Measurements from ENCODE around the gene GPR141.

GPR141 gene

GRCh38 chr7:37765872-37766525, 82.4 kb downstream of the GPR141 start:
- H3K9ac ChIP-seq (ENCODE audit: low read length), result no peak overlapping the region
- no peak overlapping the region for H3K27ac ChIP-seq (ENCODE audit: low read depth, low read length)
- no peak for DNase-seq
- H4K5ac ChIP-seq (ENCODE audit: low read length), result no peak overlapping the region
- no peak overlapping the region for H2BK15ac ChIP-seq (replicated peaks; ENCODE audit: low read depth)
- H3K56ac ChIP-seq (ENCODE audit: low read length), result no peak overlapping the region
- H3K4me3 ChIP-seq (ENCODE audit: low read length), result no peak overlapping the region
- H3K4ac ChIP-seq (ENCODE audit: low read depth, low read length), result no peak overlapping the region
- H3K27me3 ChIP-seq (ENCODE audit: insufficient read depth, low read length, poor library complexity), result no peaks in the 10 kb centered on the region
- no peaks in the 10 kb centered on the region for H3K79me2 ChIP-seq (ENCODE audit: control insufficient read depth, insufficient read depth, low read length)
- H3K4me1 ChIP-seq (ENCODE audit: control insufficient read depth, low read depth, low read length), result no peaks in the 10 kb centered on the region
- no peaks in the 10 kb centered on the region for H3K79me1 ChIP-seq (ENCODE audit: low read length)
- H3K36me3 ChIP-seq (ENCODE audit: control insufficient read depth, insufficient read depth, low read length), result no peaks in the 10 kb centered on the region
- no peak overlapping the region for H3K23ac ChIP-seq (ENCODE audit: low read length)
- no peak overlapping the region for H2BK120ac ChIP-seq (ENCODE audit: low read depth, low read length)
- no peak overlapping the region for H2AK5ac ChIP-seq (ENCODE audit: low read length)
- WGBS (ENCODE audit: extremely low coverage, insufficient coverage, low lambda C conversion rate), result no CpG with 5 or more reads among the region's 6 CpGs
- H3K18ac ChIP-seq (ENCODE audit: low read length), result no peak overlapping the region
- no peak overlapping the region for H4K8ac ChIP-seq (ENCODE audit: low read depth, low read length)
- no peak overlapping the region for H3K4me2 ChIP-seq (ENCODE audit: low read length)
- no peak overlapping the region for H2BK5ac ChIP-seq (ENCODE audit: low read length)

DNA sequence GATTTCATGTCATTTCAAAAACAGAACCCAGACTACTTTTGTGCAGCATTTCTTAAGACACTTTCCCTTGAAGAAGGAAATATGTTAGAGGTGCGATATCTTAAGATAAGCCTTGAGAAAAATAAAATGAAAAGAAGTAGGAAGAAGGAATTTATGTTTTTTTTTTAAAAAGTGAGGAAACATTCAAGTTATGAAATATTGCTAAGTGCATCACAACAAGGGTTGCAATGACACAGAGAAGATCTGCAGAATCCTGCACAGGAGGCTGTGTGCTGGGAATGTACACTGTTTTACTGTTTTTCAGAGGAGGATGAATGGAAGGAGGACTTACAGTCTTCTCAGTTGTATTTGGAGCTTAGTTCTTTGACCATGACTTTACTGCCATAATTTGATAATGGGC, 85.0 kb downstream of the GPR141 start:
- Histone ChIP-seq H4K5ac (ENCODE audit: low read length) (no peak overlapping the region), H3K27ac (ENCODE audit: low read depth, low read length) (no peak overlapping the region), H2AK5ac (ENCODE audit: low read length) (no peak overlapping the region), H2BK5ac (ENCODE audit: low read length) (no peak overlapping the region), H3K23ac (ENCODE audit: low read length) (no peak overlapping the region), H3K79me1 (ENCODE audit: low read length) (no peaks in the 10 kb centered on the region), H3K4me1 (ENCODE audit: control insufficient read depth, low read depth, low read length) (no peaks in the 10 kb centered on the region), H3K18ac (ENCODE audit: low read length) (no peak overlapping the region), H3K4me3 (ENCODE audit: low read length) (no peak overlapping the region), H4K8ac (ENCODE audit: low read depth, low read length) (no peak overlapping the region), H2BK120ac (ENCODE audit: low read depth, low read length) (no peak overlapping the region), H3K79me2 (ENCODE audit: control insufficient read depth, insufficient read depth, low read length) (no peaks in the 10 kb centered on the region), H2BK15ac (replicated peaks; ENCODE audit: low read depth) (no peak overlapping the region), H3K9ac (ENCODE audit: low read length) (no peak overlapping the region), H3K4me2 (ENCODE audit: low read length) (no peak overlapping the region), H3K4ac (ENCODE audit: low read depth, low read length) (no peak overlapping the region), H3K56ac (ENCODE audit: low read length) (no peak overlapping the region), H3K27me3 (ENCODE audit: insufficient read depth, low read length, poor library complexity) (no peaks in the 10 kb centered on the region), H3K36me3 (ENCODE audit: control insufficient read depth, insufficient read depth, low read length) (no peaks in the 10 kb centered on the region)
- no peak for DNase-seq
- WGBS (ENCODE audit: extremely low coverage, insufficient coverage, low lambda C conversion rate), result 100% methylated on average over 1 of the region's 1 CpG

DNA sequence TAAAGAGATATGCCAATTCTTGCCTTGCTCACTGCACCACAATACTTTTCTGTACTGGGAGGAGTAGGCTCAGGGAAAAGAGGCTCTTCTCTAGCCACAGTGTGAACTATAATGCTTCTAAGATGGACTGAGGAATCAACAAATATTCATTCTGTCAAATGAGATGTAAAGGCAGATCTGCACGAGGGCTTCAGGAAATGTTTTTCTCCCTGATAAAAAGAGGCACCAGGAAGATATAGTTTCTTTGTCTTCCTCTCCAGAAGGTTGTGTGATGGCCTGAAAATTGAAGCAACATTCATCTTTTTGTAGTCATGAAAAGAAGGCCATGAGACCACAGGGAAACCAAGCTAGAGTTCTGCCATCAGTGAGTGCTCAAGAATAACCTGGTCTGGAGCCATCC, 85.7 kb downstream of the GPR141 start:
- Histone ChIP-seq H3K4me2 (ENCODE audit: low read length) (no peak overlapping the region), H4K8ac (ENCODE audit: low read depth, low read length) (no peak overlapping the region), H2BK120ac (ENCODE audit: low read depth, low read length) (no peak overlapping the region), H3K36me3 (ENCODE audit: control insufficient read depth, insufficient read depth, low read length) (no peaks in the 10 kb centered on the region), H3K4ac (ENCODE audit: low read depth, low read length) (no peak overlapping the region), H3K27ac (ENCODE audit: low read depth, low read length) (no peak overlapping the region), H3K18ac (ENCODE audit: low read length) (no peak overlapping the region), H2AK5ac (ENCODE audit: low read length) (no peak overlapping the region), H3K79me1 (ENCODE audit: low read length) (no peaks in the 10 kb centered on the region), H2BK15ac (replicated peaks; ENCODE audit: low read depth) (no peak overlapping the region), H3K9ac (ENCODE audit: low read length) (no peak overlapping the region), H3K56ac (ENCODE audit: low read length) (no peak overlapping the region), H3K27me3 (ENCODE audit: insufficient read depth, low read length, poor library complexity) (no peaks in the 10 kb centered on the region), H3K23ac (ENCODE audit: low read length) (no peak overlapping the region), H4K5ac (ENCODE audit: low read length) (no peak overlapping the region), H3K4me1 (ENCODE audit: control insufficient read depth, low read depth, low read length) (no peaks in the 10 kb centered on the region), H3K79me2 (ENCODE audit: control insufficient read depth, insufficient read depth, low read length) (no peaks in the 10 kb centered on the region), H2BK5ac (ENCODE audit: low read length) (no peak overlapping the region), H3K4me3 (ENCODE audit: low read length) (no peak overlapping the region)
- no peak for DNase-seq
- no CpG with 5 or more reads among the region's 1 CpG for WGBS (ENCODE audit: extremely low coverage, insufficient coverage, low lambda C conversion rate)

DNA sequence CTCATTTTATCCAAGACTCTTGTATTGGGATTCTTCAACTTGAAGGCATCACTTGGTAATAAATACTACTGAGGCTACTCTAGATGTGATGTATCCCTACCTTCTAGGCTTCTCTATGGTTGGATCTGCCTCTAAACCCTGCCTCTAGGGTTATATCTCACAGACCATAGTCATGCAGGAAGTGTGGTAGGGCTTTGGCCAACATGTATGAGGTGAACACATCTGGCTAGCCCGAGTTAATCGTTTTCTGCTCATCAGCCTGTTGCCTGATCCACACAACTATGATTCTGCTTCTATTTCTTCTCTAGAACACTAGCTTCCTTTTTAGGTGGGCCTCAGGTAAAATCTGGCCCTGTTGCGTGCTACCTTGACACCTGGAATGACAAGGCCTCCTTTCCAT, 86.2 kb downstream of the GPR141 start:
- Histone ChIP-seq H2BK5ac (ENCODE audit: low read length) (no peak overlapping the region), H3K4me2 (ENCODE audit: low read length) (no peak overlapping the region), H3K4me3 (ENCODE audit: low read length) (no peak overlapping the region), H3K56ac (ENCODE audit: low read length) (no peak overlapping the region), H3K4me1 (ENCODE audit: control insufficient read depth, low read depth, low read length) (no peaks in the 10 kb centered on the region), H4K8ac (ENCODE audit: low read depth, low read length) (no peak overlapping the region), H3K4ac (ENCODE audit: low read depth, low read length) (no peak overlapping the region), H3K27me3 (ENCODE audit: insufficient read depth, low read length, poor library complexity) (no peaks in the 10 kb centered on the region), H3K18ac (ENCODE audit: low read length) (no peak overlapping the region), H3K36me3 (ENCODE audit: control insufficient read depth, insufficient read depth, low read length) (no peaks in the 10 kb centered on the region), H2BK15ac (replicated peaks; ENCODE audit: low read depth) (no peak overlapping the region), H3K27ac (ENCODE audit: low read depth, low read length) (no peak overlapping the region), H2BK120ac (ENCODE audit: low read depth, low read length) (no peak overlapping the region), H4K5ac (ENCODE audit: low read length) (no peak overlapping the region), H2AK5ac (ENCODE audit: low read length) (no peak overlapping the region), H3K79me2 (ENCODE audit: control insufficient read depth, insufficient read depth, low read length) (no peaks in the 10 kb centered on the region), H3K79me1 (ENCODE audit: low read length) (no peaks in the 10 kb centered on the region), H3K23ac (ENCODE audit: low read length) (no peak overlapping the region), H3K9ac (ENCODE audit: low read length) (no peak overlapping the region)
- no CpG with 5 or more reads among the region's 3 CpGs for WGBS (ENCODE audit: extremely low coverage, insufficient coverage, low lambda C conversion rate)
- DNase-seq, result no peak

GRCh38 chr7:37770838-37771237, 87.3 kb downstream of the GPR141 start:
- Histone ChIP-seq H3K27ac (ENCODE audit: low read depth, low read length) (no peak overlapping the region), H4K5ac (ENCODE audit: low read length) (no peak overlapping the region), H2BK15ac (replicated peaks; ENCODE audit: low read depth) (no peak overlapping the region), H3K9ac (ENCODE audit: low read length) (no peak overlapping the region), H3K4ac (ENCODE audit: low read depth, low read length) (no peak overlapping the region), H3K4me1 (ENCODE audit: control insufficient read depth, low read depth, low read length) (no peaks in the 10 kb centered on the region), H2BK120ac (ENCODE audit: low read depth, low read length) (no peak overlapping the region), H3K79me1 (ENCODE audit: low read length) (no peaks in the 10 kb centered on the region), H3K36me3 (ENCODE audit: control insufficient read depth, insufficient read depth, low read length) (no peaks in the 10 kb centered on the region), H3K4me2 (ENCODE audit: low read length) (no peak overlapping the region), H3K56ac (ENCODE audit: low read length) (no peak overlapping the region), H3K79me2 (ENCODE audit: control insufficient read depth, insufficient read depth, low read length) (no peaks in the 10 kb centered on the region), H3K27me3 (ENCODE audit: insufficient read depth, low read length, poor library complexity) (no peaks in the 10 kb centered on the region), H3K4me3 (ENCODE audit: low read length) (no peak overlapping the region), H3K23ac (ENCODE audit: low read length) (no peak overlapping the region), H2BK5ac (ENCODE audit: low read length) (no peak overlapping the region), H2AK5ac (ENCODE audit: low read length) (no peak overlapping the region), H3K18ac (ENCODE audit: low read length) (no peak overlapping the region), H4K8ac (ENCODE audit: low read depth, low read length) (no peak overlapping the region)
- no peak for DNase-seq
- WGBS (ENCODE audit: extremely low coverage, insufficient coverage, low lambda C conversion rate), result no CpG with 5 or more reads among the region's 6 CpGs

DNA sequence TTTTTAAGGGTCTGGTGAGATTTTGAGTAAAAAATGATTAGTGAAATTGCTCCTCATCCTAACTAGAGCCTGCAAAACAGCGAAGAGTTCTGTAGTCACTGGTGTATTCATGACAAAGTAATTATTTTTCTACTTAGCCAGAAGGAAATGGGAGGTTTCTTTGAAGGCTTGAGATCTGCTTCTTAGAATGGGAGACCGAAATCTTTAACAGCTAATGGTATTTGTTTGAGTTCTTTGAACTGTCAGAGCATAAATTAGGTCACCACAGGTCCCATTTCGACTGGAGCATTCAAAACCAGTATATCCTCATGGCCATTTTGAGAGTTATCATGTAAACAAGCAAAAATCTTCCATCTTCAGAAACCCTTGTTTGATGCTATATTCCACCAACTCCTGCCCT, 87.8 kb downstream of the GPR141 start:
- Histone ChIP-seq H3K79me2 (ENCODE audit: control insufficient read depth, insufficient read depth, low read length) (no peaks in the 10 kb centered on the region), H3K23ac (ENCODE audit: low read length) (no peak overlapping the region), H3K27ac (ENCODE audit: low read depth, low read length) (no peak overlapping the region), H3K9ac (ENCODE audit: low read length) (no peak overlapping the region), H3K36me3 (ENCODE audit: control insufficient read depth, insufficient read depth, low read length) (no peaks in the 10 kb centered on the region), H2AK5ac (ENCODE audit: low read length) (no peak overlapping the region), H3K4me2 (ENCODE audit: low read length) (no peak overlapping the region), H2BK5ac (ENCODE audit: low read length) (no peak overlapping the region), H2BK120ac (ENCODE audit: low read depth, low read length) (no peak overlapping the region), H3K18ac (ENCODE audit: low read length) (no peak overlapping the region), H3K4me1 (ENCODE audit: control insufficient read depth, low read depth, low read length) (no peaks in the 10 kb centered on the region), H3K27me3 (ENCODE audit: insufficient read depth, low read length, poor library complexity) (no peaks in the 10 kb centered on the region), H3K4ac (ENCODE audit: low read depth, low read length) (no peak overlapping the region), H3K4me3 (ENCODE audit: low read length) (no peak overlapping the region), H3K79me1 (ENCODE audit: low read length) (no peaks in the 10 kb centered on the region), H3K56ac (ENCODE audit: low read length) (no peak overlapping the region), H4K5ac (ENCODE audit: low read length) (no peak overlapping the region), H2BK15ac (replicated peaks; ENCODE audit: low read depth) (no peak overlapping the region), H4K8ac (ENCODE audit: low read depth, low read length) (no peak overlapping the region)
- no peak for DNase-seq
- no CpG with 5 or more reads among the region's 3 CpGs for WGBS (ENCODE audit: extremely low coverage, insufficient coverage, low lambda C conversion rate)

Data from mesendoderm (in vitro differentiated cells).